SK-N-SH (cell line): ENCODE measurements around the gene VPS33B. TPM values are rescaled to one million over a fixed set of nuclear protein-coding genes. Genes with fewer than 3 reads are reported as not detected.
"Not testable (repeated sequence)": the region's sequence is repeated elsewhere in the genome, so short reads cannot be mapped to it uniquely, and the experiment has no call there.

Experiments
- CTCF ChIA-PET: fragments of 300-600, 350-600 bp; formaldehyde crosslinking; extraction: SDS; loops from one replicate; lab custom pipeline; 2021; lab: Yijun Ruan, JAX
- POLR2A ChIA-PET: fragments of 350-600 bp; sonication (Branson Sonifier 250); formaldehyde crosslinking; extraction: SDS; loops from one replicate; lab custom pipeline; 2020; ENCODE audit warnings: antibody characterized with exemption, inconsistent platforms; lab: Yijun Ruan, JAX
- DNase-seq: peaks from one replicate; pipeline ENCODE4 v3.0.0; 2012
- H2AFZ ChIP-seq: fragments of 200-600 bp; sonication (generic); 2 replicates; pipeline ENCODE4 v1.8.1; 2016; ENCODE audit warnings: antibody characterized with exemption, mild to moderate bottlenecking, low read depth
- H3F3A ChIP-seq: fragments of 200-600 bp; sonication (generic); replicated peaks from 2 replicates; pipeline ENCODE3; 2016; ENCODE audit warnings: antibody characterized with exemption, mild to moderate bottlenecking; ENCODE audit not compliant: insufficient read depth
- H3K27ac ChIP-seq, 2 experiments: fragments of 200-500 bp in 1 of 2; fragments of 200-600 bp in 1 of 2; sonication (Bioruptor generic) in 1 of 2; sonication (generic), shearing (Covaris generic) in 1 of 2; 2 replicates each; pipeline versions ENCODE4 v1.5.1 to v1.6.1; 2014 to 2016; ENCODE audit warnings: low read depth in 2 of 2, inconsistent platforms in 1 of 2, low read length in 1 of 2, mild to moderate bottlenecking in 1 of 2, mixed read lengths in 1 of 2
- H3K27me3 ChIP-seq: fragments of 200-600 bp; sonication (generic), shearing (Covaris generic); 2 replicates; pipeline ENCODE4 v1.6.1; 2016; ENCODE audit warnings: mixed run types; ENCODE audit not compliant: insufficient read depth
- H3K36me3 ChIP-seq, 2 experiments: fragments of 200-500 bp in 1 of 2; fragments of 200-600 bp in 1 of 2; sonication (Bioruptor generic) in 1 of 2; sonication (generic) in 1 of 2; replicated peaks in 1 of 2; 2 replicates each; pipeline versions ENCODE3 to v1.5.1; 2014 to 2016; ENCODE audit warnings: low read length in 1 of 2, mild to moderate bottlenecking in 1 of 2; ENCODE audit not compliant: insufficient read depth in 2 of 2, control insufficient read depth in 1 of 2
- H3K4me1 ChIP-seq, 2 experiments: fragments of 200-500 bp in 1 of 2; fragments of 200-600 bp in 1 of 2; sonication (Bioruptor generic) in 1 of 2; sonication (generic), shearing (Covaris generic) in 1 of 2; 2 replicates each; pipeline versions ENCODE4 v1.5.1 to v1.6.1; 2014 to 2016; ENCODE audit warnings: low read depth in 1 of 2, low read length in 1 of 2, mixed run types in 1 of 2; ENCODE audit not compliant: insufficient read depth in 2 of 2, control insufficient read depth in 1 of 2
- H3K4me2 ChIP-seq: fragments of 200-600 bp; sonication (generic), shearing (Covaris generic); 2 replicates; pipeline ENCODE4 v1.6.1; 2017; ENCODE audit warnings: mixed run types
- H3K4me3 ChIP-seq, 2 experiments: fragments of 200-500 bp in 1 of 2; fragments of 200-600 bp in 1 of 2; sonication (Bioruptor generic) in 1 of 2; sonication (generic), shearing (Covaris generic) in 1 of 2; 2 replicates each; pipeline versions ENCODE4 v1.5.1 to v1.8.1; 2014 to 2016; ENCODE audit warnings: low read depth in 2 of 2, inconsistent platforms in 1 of 2, low read length in 1 of 2, mild to moderate bottlenecking in 1 of 2, mixed read lengths in 1 of 2, moderate library complexity in 1 of 2
- H3K79me2 ChIP-seq: fragments of 200-600 bp; sonication (generic); 2 replicates; pipeline ENCODE4 v1.8.1; 2017; ENCODE audit warnings: mild to moderate bottlenecking; ENCODE audit not compliant: insufficient read depth
- H3K9ac ChIP-seq: fragments of 200-600 bp; sonication (generic); 2 replicates; pipeline ENCODE4 v1.6.1; 2017; ENCODE audit warnings: mixed run types
- H3K9me2 ChIP-seq: fragments of 200-600 bp; sonication (generic); 2 replicates; pipeline ENCODE4 v1.6.1; 2017; ENCODE audit warnings: mixed run types
- H3K9me3 ChIP-seq: fragments of 200-600 bp; sonication (generic); 2 replicates; pipeline ENCODE4 v1.6.1; 2017; ENCODE audit warnings: mixed run types, mild to moderate bottlenecking, moderate library complexity
- H4K20me1 ChIP-seq: fragments of 200-600 bp; sonication (generic); 2 replicates; pipeline ENCODE4 v1.6.1; 2017; ENCODE audit warnings: mild to moderate bottlenecking, mixed run types; ENCODE audit not compliant: insufficient read depth
- CHD2 ChIP-seq: fragments of 150-350 bp; IDR thresholded peaks from 2 replicates; pipeline ENCODE4 v1.6.1; 2018; ENCODE audit warnings: low read length; ENCODE audit not compliant: partially characterized antibody
- CTCF ChIP-seq: fragments of 200-600 bp; sonication (generic); IDR thresholded peaks from 2 replicates; pipeline ENCODE4 v1.6.1; 2017; ENCODE audit warnings: antibody characterized with exemption, mild to moderate bottlenecking, moderate library complexity
- ELF1 ChIP-seq: IDR thresholded peaks from 2 replicates; pipeline ENCODE4 v1.4.0; 2012
- EZH2phosphoT487 ChIP-seq: fragments of 200-600 bp; sonication (generic); IDR thresholded peaks from 2 replicates; pipeline ENCODE4 v1.6.1; 2017; ENCODE audit warnings: low read depth, mixed run types, mild to moderate bottlenecking, antibody characterized with exemption, moderate library complexity, borderline replicate concordance
- IRF3 ChIP-seq: fragments of 150-350 bp; IDR thresholded peaks from 2 replicates; pipeline ENCODE4 v1.6.1; 2016; ENCODE audit warnings: mild to moderate bottlenecking, low read depth, low read length
- MEF2A ChIP-seq: IDR thresholded peaks from 2 replicates; pipeline ENCODE4 v1.4.0; 2012; ENCODE audit warnings: low read depth, borderline replicate concordance
- NRF1 ChIP-seq: IDR thresholded peaks from 2 replicates; pipeline ENCODE4 v1.6.1; 2012; ENCODE audit warnings: low read depth, mild to moderate bottlenecking, low read length
- RAD21 ChIP-seq: IDR thresholded peaks from 2 replicates; pipeline ENCODE4 v1.6.1; 2012; ENCODE audit warnings: mild to moderate bottlenecking, low read length
- RFX5 ChIP-seq: IDR thresholded peaks from 2 replicates; pipeline ENCODE4 v1.6.1; 2012; ENCODE audit warnings: mild to moderate bottlenecking, improper control_type of control experiment, low read length
- SIN3A ChIP-seq: IDR thresholded peaks from 2 replicates; pipeline ENCODE4 v1.6.1; 2012; ENCODE audit warnings: low read depth, mild to moderate bottlenecking, low read length, moderate library complexity, borderline replicate concordance
- SMC3 ChIP-seq: IDR thresholded peaks from 2 replicates; pipeline ENCODE4 v1.6.1; 2012; ENCODE audit warnings: low read depth, low read length, improper control_type of control experiment
- TAF1 ChIP-seq: IDR thresholded peaks from 2 replicates; pipeline ENCODE4 v1.6.1; 2012; ENCODE audit warnings: low read depth, mild to moderate bottlenecking, low read length, moderate library complexity, borderline replicate concordance
- USF1 ChIP-seq: IDR thresholded peaks from 2 replicates; pipeline ENCODE4 v1.4.0; 2012; ENCODE audit warnings: low read depth, borderline replicate concordance
- USF2 ChIP-seq: fragments of 150-350 bp; IDR thresholded peaks from 2 replicates; pipeline ENCODE4 v1.6.1; 2017; ENCODE audit warnings: antibody characterized with exemption, low read length, low read depth, borderline replicate concordance
- WGBS: methylation state at CpG from one replicate; pipeline ENCODE4 v1.1.6; 2017; ENCODE audit warnings: low lambda C conversion rate; 5-methylcytosine and 5-hydroxymethylcytosine counted together
- polyA plus RNA-seq, 3 experiments: library from polyadenylated mRNA; depleted of rRNA; stranded (reverse); fragments of >200 nt; gene quantifications; 2 replicates each; pipeline ENCODE4 v1.2.3, GENCODE V29; 2012

Gene VPS33B
- polyA plus RNA-seq, 1 of the 3 experiments (the other 2 are of a cell fraction), result 16.6 TPM

GRCh38 chr15:91049378-91050127, 27.2 kb upstream of the VPS33B start:
- ChIA-PET POLR2A (interaction anchor here (0.6 to 1.4 kb wide), 3 partner anchors 27 to 95 kb away, joined by 3 to 5 read pairs (median 4); partner anchors contain the start of genes RCCD1 and VPS33B), CTCF (interaction anchor here (0.5 to 10.6 kb wide), 46 partner anchors 9 to 402 kb away, joined by 3 to 186 read pairs (median 5); partner anchors contain the start of genes HDDC3, MAN2A2, RCCD1 and UNC45A)
- Histone ChIP-seq H3F3A (no peaks in the 10 kb centered on the region), H3K9me3 (no peaks in the 10 kb centered on the region), H3K4me2 (no peak overlapping the region), H2AFZ (no peak overlapping the region), H3K27me3 (peaks cover 10% of the 10 kb centered on the region; the same call in 1 of the 2 replicates), H3K36me3 (no peaks in the 10 kb centered on the region), H3K79me2 (no peaks in the 10 kb centered on the region), H3K27ac (no peak overlapping the region), H3K9ac (no peak overlapping the region), H3K9me2 (no peaks in the 10 kb centered on the region), H3K4me3 (peak overlapping the region in 1 of 2 experiments; percentile 11; a peak in 1 of 4 replicates), H3K4me1 (peaks cover 0 to 2% of the 10 kb centered on the region in 2 experiments; a peak in 1 of 4 replicates), H4K20me1 (no peaks in the 10 kb centered on the region)
- peak; percentile 64 for DNase-seq
- TF ChIP-seq RAD21 (peak; percentile 93), NRF1 (no peak), CHD2 (peak; percentile 32), SMC3 (peak; percentile 58), EZH2phosphoT487 (no peak), CTCF (peak; percentile 74), ELF1 (no peak)
- 21% methylated on average over 11 of the region's 12 CpGs for WGBS

GRCh38 chr15:91047545-91048199, 25.3 kb upstream of the VPS33B start:
- no peak for DNase-seq
- Histone ChIP-seq H3K9me2 (no peaks in the 10 kb centered on the region), H3K36me3 (no peaks in the 10 kb centered on the region), H3K9me3 (no peaks in the 10 kb centered on the region), H3K27ac (no peak overlapping the region), H4K20me1 (no peaks in the 10 kb centered on the region), H3K79me2 (no peaks in the 10 kb centered on the region), H3K4me3 (no peak overlapping the region), H3K4me2 (0 out of 2 replicates have a peak overlapping the region, but pooled peaks have one; percentile 38), H3F3A (no peaks in the 10 kb centered on the region), H3K27me3 (peaks cover 8% of the 10 kb centered on the region; the same call in 1 of the 2 replicates), H2AFZ (no peak overlapping the region), H3K4me1 (peaks cover 0 to 2% of the 10 kb centered on the region in 2 experiments; a peak in 1 of 4 replicates), H3K9ac (no peak overlapping the region)
- CTCF ChIA-PET, result interaction anchor here (1.9 to 10.6 kb wide), 5 partner anchors 23 to 217 kb away, joined by 4 to 186 read pairs (median 11); partner anchors contain the start of genes HDDC3 and RCCD1
- POLR2A ChIA-PET, result no interaction called here
- 3% methylated on average over 3 of the region's 4 CpGs for WGBS
- TF ChIP-seq RAD21 (no peak), TAF1 (no peak), USF1 (no peak), MEF2A (no peak), USF2 (no peak), SMC3 (no peak), ELF1 (no peak), RFX5 (no peak), SIN3A (no peak), IRF3 (no peak)

- H3K4me2 ChIP-seq, H3K27ac ChIP-seq, H3F3A ChIP-seq, H3K4me3 ChIP-seq, H3K9me2 ChIP-seq, DNase-seq, H2AFZ ChIP-seq, H3K79me2 ChIP-seq, POLR2A ChIA-PET, H3K4me1 ChIP-seq, H3K9me3 ChIP-seq, H4K20me1 ChIP-seq, H3K9ac ChIP-seq, H3K36me3 ChIP-seq, H3K27me3 ChIP-seq: not testable (repeated sequence)
- CTCF ChIA-PET, result interaction anchor here (10.6 kb wide), 1 partner anchor 89 kb away, joined by 186 read pairs; the partner anchor contains the start of gene RCCD1
Observed at GRCh38 chr15:91046056-91046455, 23.7 kb upstream of the VPS33B start.
